ENCODE data around the gene CD47.
A peak's percentile ranks its signal among the peaks of the same experiment; 100 is the strongest.

Gene CD47

DNA sequence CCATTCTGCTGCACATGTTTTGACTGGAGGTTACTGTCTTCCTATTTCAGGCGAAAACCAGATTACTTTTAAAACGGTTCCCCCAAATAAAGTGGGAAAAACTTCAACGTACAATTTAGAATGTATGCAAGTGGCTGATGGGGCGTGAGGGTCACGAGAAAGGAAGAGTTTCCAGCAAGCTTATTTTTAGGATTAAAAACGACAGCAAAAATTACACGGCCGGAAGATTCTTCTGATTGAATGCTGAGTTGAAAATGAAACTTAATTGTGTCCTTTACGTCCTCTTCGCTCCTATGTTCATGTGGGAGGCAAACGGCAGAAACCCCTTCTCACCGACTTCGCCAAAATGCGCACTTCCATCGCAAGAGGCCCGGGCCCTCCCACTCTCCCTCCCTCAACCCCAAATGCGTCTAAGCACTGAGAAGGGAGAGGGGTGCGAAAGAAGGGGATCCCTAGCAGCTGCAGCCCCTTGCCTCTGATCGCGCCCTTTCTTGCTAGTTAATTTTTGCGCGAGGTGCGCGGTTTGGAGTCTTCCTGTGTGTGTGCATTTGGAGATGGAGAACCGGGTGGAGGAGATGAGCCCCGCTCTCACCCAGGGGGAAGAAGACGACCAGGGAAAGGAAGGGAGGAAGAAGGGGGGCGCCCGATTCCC lies 656 bp downstream of the CD47 start:
- peak; percentile 48 for DNase-seq

DNA sequence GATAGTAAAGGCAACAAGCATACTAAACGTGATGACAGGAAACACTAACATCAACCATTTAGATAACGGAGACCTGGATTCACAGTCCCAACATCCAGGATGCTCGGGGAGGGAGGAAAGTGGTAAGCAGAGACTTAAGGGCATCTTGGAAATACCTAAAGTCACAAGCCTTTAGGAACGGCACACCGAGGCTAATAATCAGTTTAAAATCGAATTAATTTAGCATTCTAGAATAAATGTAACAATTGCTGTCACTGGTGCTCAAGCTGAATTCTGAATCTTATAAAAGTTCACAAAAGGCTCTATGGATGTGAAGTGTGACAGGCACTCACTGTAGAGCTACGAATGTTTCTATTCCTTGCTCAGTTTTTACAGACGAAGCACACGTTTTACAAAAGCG lies 1.3 kb downstream of the CD47 start:
- DNase-seq, result no peak

DNA sequence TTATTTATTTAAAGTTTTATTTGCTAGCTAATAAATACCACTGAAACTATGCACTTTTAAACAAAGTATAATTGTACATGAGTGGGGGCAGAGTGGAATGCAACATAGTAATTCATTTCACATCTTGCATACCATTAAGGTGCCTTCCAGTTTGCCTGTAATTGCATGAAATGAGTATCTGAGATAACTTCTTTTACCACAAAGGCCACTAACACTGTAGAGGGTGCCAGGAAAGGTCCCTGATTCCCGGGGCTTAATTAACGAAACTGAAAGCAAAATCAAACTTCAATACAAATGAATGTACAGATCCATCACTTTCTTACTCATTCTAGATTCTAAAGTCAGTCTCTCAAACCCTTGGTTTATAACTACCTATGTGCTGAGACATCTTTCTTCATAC lies 2.1 kb downstream of the CD47 start:
- no peak for DNase-seq

DNA sequence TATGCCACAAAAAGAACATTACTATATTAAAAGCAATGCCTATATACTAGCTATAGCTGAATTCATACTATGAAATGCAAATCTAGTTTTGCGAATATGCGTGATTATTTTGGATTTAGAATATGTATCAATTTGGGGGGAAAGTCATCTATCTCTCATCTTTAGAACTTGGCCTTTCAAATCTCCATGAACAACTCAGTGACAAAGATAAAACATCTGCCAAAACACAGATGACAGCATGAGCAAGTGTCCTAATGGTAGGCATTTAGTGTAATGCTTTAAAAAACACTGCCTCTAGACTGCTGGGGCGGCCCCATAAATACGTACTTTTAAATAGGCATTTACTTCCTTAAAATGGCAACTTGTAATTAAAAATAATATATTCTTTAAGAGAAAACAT lies 2.7 kb downstream of the CD47 start:
- no peak for DNase-seq

DNA sequence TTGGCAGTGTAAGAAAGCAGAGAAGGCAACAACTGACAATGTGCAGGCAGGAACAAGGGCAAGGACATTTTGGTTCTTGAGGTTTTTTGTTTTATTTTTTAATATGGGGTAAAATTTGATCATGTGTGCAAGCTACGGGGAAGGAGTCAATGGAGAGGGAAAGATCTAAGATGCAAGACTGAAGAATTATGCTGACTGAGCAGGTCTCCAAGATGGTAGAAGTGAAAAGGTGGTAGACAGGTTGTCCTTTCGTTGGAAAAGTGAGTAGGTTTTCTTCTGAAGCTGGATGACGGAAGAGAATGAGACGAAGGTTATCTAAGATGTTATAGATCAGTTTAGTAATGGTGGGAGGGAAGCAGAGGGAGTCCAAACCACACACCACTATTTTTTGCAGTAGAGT lies 4.2 kb downstream of the CD47 start:
- DNase-seq, result no peak

DNA sequence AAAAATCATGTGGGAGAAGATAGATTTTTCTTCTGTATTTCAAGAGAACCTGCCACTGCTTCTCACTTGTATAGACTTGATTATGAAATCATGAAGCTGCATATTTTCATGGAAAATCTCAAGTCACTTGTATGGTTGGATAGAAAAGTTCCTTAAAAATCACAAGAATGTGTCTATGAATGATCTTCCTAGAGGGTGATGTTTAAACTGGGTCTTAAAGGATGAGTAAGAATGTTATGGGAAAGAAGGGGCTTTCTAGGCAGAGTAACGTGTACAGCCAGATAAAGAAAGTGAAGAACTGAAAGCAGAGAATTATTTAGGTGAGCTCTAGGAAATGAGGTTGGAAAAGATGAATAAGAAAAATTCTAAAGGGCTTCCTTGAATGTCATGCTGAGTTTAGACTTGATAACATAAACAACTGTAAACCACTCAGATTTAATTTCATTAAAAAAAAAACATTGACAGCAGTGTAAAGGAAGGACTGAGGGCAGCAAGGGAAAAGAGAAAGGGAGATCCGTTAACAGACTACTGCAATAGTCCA lies 5.0 kb downstream of the CD47 start:
- DNase-seq, result no peak

DNA sequence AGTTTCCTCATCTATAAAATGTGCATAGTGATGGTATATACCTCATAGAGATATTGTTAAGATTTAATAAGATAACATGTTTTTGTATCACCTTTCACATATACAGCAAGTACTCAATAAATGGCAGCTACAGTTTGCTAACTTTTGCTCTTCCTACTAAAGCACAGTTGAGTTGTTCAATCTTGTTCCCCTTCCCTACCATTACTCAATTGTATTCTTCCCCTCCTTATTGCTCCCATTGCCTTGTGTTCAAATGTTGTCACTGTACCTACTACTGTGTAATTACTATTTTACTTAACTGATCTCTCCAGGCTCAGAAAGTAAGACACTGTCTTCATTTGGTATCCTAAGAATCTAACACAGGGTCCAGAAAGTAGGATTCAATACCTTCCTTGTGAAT lies 5.5 kb downstream of the CD47 start:
- no peak for DNase-seq

DNA sequence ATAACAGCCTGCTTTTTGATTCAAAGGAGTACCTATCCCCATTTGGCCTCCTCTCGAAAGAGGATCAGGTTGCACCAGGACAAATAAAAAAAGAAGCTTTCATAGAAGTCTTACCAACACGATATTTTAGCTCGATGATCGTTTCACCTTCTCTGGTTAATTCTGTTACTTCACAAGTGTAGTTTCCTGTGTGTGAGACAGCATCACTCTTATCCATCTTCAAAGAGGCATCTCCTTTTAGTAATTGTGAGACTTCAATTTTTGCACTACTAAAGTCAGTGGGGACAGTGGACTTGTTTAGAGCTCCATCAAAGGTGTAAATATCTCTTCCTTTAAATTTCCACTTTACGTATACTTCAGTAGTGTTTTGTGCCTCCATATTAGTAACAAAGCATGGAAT lies 11.0 kb downstream of the CD47 start:
- DNase-seq, result no peak

DNA sequence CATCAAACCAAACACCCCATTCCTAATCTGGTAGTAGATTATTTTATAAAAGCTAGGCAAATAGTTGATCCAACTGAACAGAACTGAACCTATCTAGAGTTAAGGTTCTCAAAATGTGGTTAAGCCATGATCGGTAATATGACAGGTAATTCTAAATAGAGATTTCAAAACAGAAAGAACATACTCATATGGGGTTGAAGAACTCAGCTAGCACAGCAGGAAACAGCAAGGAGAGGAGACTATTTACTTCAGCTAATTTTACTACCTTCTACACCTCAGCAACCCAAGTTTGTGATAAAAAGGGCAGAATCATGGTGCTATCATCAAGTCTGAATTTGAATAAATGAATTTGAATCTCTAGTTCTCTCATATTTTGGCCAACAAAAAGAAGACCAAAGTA lies 11.8 kb downstream of the CD47 start:
- no peak for DNase-seq

DNA sequence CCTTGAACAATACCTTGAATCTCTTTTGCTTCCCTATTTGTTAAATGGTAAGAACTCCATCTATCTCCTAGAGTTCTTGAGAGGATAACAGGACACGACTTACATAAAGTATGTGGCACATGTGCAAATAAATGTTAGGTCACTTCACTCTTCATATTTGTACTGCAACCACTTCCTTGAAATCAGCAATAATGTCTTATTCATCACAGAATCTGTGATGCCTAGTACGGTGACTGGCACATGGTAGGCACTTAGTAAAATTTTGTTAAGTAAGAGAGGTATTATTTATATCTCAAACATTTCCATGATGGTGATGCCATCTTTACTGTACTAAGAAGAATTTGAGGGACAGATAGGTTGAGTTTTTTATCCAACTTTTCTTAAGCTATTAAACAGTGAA lies 14.3 kb downstream of the CD47 start:
- no peak for DNase-seq

DNA sequence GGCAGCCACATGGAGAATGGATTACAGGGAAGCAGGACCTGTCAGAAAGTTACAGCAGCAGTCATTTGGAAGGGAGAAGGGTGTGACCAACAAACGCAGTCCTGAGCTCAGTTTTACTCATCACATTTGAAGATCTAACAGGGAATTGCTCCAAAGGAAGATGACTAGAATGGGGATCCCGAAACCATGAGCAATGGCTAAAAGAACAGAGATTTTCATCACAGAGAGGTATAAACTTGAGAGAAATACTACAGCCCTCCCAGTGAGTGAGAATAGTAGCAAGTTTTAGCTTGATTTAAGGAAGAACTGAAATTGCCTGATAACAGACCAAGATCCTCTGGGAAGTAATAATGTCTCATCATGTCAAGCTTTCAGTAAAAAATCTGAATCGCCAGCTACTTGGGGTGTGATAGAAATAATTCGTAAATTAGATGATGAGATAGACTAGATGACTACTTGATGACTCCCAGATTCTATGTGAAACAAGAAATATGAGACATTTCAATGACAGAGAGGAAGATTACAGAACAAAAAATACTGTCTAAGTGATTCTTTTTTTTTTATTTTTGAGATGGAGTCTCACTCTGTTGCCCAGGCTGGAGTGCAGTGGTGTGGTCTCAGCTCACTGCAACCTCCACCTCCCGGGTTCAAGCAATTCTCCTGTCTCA lies 16.9 kb downstream of the CD47 start:
- DNase-seq, result no peak

DNA sequence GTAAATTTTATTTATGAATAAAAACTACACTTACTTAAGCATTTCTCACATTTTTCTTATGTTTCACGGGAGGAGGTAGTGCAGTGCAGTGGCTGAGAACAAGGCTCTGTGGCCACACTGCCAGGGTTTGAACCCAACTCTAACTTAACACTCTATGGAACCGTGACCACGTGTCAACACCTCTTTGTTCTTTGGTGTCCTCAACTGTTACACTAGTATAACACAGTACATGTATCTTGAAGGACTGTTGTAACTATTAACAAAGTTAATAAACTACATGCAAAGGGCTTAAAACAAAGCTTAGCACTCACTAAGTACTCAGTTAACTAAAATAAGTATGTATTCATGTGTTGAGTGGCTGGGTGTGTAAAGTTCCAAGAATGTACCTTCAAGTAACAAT lies 19.5 kb downstream of the CD47 start:
- DNase-seq, result no peak

DNA sequence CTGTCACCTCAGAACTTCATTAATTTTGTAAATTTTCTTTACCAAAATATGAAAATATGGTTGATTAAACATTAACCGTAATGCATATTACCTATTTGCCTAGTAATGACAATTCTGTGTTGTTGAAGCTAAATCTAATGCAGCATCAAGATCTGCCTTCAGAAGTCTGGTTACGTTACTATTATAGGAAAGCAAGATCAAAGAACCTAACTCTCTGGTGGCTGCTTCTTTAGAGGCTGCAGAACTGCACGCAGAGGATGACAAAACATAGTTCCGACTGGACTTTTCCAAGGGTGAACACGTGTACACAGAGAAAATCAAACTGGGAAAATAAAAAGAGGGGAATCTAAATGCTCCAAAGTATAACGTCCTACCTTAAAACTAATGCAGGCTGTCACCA lies 20.5 kb downstream of the CD47 start:
- DNase-seq, result no peak

DNA sequence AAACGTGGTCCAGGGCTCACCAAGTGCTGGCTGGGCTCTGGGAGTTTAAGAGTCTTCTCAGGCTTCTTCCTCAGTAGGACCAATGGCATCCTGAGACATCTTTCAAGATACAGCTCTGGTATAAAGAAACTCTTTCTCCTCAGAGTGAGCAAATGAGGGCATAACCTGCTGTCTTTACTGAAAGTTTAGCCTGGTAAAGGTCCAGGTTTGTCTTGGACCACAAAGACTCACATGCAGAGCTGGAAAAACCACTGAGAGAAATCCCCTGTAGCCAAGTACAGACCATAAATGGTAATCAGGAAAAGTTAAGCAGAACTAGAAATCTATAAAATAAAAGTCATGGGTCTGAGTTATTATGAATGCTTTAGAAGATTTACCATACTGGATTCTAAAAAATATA lies 23.1 kb downstream of the CD47 start:
- DNase-seq, result no peak

DNA sequence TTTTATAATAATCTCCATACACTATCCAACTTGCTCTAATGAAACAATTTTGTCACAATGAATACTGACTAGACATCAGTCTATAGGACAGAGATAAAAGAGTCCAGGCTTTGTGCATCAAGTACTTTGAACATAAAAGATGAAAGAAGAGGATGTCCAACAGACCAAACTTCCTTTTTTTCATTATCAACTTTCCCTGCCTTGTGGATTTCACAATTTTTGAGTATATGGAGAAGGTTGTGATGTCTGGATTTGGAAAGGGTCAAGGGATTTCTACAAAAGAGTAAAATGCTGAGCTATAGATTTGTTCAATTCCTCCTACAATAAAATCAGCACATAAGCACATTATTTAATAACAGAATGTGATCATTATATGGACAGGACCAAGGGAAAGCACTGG lies 25.7 kb downstream of the CD47 start:
- no peak for DNase-seq

DNA sequence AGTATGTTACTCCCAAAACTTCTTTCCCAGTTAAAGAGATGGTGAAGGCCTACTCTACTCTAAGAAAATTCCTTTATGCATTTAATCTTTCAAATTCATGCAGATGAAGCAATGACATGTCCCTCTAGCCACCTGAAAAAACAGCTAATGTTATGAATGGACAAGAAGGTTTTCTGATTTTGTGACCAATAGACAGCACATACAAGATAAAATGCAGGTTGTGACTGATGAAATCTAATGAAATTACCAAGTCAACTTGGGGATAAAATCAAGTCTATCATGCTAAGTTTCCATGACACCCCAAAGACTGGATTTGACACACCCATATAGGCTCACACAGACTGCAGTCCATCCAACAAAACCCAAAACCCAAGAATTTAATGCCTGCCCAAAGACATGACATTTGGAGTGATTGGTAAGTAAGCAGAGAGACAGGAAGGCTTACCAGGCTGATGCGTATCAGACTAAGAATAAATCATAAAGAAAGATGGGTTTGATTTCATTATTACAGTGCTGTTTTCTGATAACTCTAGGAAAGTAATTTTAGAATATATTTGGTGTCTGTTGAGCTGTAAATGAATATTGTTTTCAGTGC lies 26.4 kb downstream of the CD47 start:
- DNase-seq, result no peak

DNA sequence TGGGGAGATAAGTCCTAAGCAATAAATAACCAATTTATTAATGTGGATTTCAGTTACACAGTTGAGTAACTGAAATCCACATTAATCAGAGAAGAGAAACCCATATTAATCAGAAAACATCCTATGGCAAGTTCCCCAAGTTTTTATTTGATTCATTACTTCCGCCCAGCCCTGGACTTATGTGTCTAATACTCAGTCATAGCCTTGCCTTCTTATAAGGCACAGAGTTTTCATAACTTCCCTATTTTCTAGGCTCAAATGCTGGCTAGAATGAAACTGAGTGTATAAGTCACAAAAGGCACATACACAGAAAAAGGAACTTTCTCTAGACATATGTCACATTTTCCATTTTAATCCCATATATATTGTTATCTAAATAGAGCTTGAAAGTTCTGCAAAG lies 28.8 kb downstream of the CD47 start:
- no peak for DNase-seq

DNA sequence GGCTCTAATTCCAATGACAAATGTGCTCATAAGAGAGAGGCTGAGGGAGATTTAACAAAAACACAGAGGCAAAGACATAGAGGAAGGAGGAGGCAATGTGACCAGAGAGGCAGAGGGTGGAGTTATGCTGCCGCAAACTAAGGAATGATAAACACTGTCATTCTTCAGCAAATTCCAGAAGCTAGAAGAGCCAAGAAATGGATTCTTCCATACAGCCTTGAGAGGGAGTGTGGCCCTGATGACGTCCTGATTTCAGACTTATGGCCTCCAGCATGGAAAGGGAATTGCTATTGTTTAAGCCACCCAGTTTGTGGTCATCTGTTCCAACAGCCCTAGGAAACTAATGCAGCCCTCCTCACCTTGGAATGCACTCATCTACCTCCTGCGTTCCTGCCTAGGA lies 30.5 kb downstream of the CD47 start:
- no peak for DNase-seq

DNA sequence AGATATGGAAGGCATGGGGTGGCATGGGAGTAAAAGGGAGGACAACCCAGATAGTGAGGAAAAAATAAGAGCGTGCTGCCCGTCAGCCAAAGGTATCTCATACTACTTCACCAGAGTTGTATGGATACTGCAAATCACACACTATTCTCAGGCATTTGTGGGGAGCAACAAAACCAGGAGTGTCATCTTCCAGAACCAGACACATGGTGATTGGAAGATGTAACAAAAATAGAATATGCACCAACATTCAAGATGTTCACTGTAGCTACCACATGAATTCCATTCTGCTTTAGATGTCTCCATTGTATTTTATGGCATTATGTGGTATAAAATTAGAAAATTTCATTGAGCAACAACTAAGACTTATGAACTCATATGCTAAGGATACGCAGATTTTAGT lies 34.9 kb downstream of the CD47 start:
- DNase-seq, result no peak

DNA sequence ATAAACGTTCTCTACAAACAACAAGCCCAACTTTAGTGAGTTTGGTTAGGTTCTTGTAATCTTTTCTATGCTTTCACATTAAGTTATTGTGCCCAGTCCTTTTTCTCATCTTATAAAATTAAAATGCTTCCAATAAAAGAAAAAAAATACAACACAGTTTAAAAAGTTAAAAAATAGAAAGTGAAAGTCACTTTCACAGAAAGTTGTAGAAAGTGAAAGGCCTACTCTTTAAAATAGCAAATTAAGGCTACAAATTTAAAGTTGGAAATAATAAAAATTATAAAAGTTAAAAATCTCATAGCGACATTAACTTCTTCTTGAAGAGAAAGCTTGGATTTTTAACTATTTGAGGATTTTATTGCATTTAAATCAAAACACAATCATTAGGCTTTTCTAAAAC lies 35.9 kb downstream of the CD47 start:
- no peak for DNase-seq

DNA sequence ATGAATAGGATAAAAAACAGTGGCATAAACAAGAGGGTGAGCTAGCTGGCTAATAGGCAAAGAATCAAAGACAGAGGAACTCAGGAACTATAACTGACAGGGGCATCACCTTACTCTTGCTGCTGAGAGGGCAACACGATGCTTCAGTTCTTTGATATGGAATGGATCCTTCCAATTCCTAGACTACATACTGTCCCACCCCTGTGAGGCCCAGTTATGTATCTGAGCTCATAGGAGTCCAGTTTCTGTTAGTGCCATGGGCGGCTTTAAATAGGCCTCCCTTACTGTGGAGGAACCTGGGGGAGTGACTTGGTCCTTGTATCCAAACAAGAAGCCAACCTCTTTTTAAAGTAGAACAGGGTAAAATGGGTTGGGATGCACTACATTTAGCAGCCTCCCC lies 37.3 kb downstream of the CD47 start:
- DNase-seq, result no peak

DNA sequence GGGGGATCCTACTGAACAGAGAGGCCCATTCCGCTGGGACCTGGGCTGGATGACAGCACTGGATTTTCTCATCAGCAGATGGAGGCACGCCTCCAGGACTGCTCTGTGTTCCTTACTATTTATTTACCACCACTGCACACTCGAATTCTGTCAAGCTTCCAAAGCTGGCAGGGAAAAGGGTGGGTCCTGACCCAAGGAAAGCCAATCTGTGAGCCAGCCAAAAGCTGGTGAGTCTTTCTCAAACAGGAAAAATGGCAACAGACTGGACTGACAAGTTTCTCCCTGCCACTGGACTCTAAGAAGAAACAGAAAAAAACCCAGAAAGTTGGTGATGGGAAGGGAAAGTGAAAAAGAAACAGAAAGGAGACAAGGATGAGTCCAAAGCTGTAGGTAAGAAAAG lies 37.8 kb downstream of the CD47 start:
- DNase-seq, result no peak

DNA sequence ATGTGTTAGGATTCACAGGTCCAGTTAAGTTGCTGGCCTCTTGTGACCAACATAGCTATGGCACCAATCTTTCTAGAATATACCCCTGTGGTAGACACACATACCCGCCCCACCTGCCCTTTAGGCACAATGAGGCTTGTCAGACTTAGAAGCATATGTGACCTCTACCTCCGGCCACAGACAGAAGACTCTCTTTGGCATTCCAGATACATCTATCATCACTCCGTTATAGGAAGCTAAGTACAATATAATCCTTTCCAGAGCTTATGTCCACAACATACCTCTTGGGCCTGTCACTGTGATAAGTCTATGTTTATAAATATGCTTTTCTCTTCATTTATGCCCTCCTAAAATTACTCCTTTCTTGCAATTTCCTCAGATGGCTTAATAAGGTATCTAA lies 39.8 kb downstream of the CD47 start:
- no peak for DNase-seq

DNA sequence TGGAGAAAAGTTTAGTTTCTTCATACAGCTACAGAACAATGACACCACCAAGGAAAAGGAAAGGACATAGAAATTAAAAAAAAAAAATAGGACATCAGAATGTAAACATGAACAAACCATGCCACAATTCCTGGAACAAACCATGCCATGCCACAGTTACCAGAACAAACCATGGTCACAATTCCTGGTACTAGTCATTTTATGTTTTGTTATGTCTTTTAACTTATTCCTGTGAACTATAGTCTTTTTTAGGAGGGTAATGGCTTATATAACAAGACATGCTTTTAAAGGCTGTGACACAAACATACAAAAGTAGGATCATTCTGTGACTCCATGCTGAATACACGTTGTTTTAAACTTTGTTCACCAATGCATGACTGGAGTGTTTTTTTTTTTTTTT lies 42.8 kb downstream of the CD47 start:
- no peak for DNase-seq

DNA sequence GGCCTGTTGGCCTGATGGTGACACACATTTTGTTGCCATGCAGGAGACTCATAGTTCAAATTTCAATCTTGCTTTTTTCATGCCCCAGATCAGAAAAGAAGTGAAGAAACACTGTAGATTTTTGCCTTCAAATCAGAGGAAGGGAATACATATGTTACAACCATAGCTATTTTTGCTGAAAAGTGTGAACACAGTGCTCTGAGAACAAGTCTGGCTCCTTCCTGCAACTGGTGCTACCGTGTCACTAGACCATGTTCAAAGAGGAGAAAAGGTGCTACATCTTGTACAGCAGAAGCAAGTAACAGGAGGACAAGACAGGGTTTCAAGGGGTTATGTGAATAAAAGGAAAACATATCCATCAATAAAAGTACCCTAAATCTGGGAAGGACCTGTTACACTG lies 44.6 kb downstream of the CD47 start:
- no peak for DNase-seq
